K562 (cell line): ENCODE data around the gene STING1.

Source experiments
- KLF1 ChIP-seq: fragments of 450-650 bp; IDR thresholded peaks from 2 replicates; pipeline ENCODE4 v1.6.1; 2016; ENCODE audit warnings: missing genetic modification characterization, missing compliant biosample characterization
- MTA2 ChIP-seq: fragments of 450-650 bp; IDR thresholded peaks from 2 replicates; pipeline ENCODE4 v1.6.1; 2016; ENCODE audit warnings: low read depth
- TF ChIP-seq, protein P1 (sequence below), 2 experiments: fragments of 200-800 bp in 1 of 2; sonication (Bioruptor generic) in 1 of 2; sonication (generic) in 1 of 2; formaldehyde crosslinking in 1 of 2; IDR thresholded peaks in 1 of 2; conservative IDR thresholded peaks in 1 of 2; 2 replicates each; pipeline versions ENCODE4 v1.5.0 to v1.6.1; 2016 to 2020; ENCODE audit warnings: missing compliant biosample characterization in 1 of 2, missing genetic modification characterization in 1 of 2, missing genetic modification reagents in 1 of 2

- TF ChIP-seq KLF1 (tag) (no peak), MTA2 (no peak)
- TF ChIP-seq, protein P1, sequence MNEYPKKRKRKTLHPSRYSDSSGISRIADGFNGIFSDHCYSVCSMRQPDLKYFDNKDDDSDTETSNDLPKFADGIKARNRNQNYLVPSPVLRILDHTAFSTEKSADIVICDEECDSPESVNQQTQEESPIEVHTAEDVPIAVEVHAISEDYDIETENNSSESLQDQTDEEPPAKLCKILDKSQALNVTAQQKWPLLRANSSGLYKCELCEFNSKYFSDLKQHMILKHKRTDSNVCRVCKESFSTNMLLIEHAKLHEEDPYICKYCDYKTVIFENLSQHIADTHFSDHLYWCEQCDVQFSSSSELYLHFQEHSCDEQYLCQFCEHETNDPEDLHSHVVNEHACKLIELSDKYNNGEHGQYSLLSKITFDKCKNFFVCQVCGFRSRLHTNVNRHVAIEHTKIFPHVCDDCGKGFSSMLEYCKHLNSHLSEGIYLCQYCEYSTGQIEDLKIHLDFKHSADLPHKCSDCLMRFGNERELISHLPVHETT (CRISPR knock-in tag; conservative IDR thresholded peaks at IDR 0.05 in 1 of 2, IDR thresholded peaks at IDR 0.05 in 1 of 2): no peak
Measured at GRCh38 chr5:139512786-139513390, 30.3 kb upstream of the STING1 start.
